GM19452 (cell line): Measurements from ENCODE around the gene DPF3.

Experiments
- ATAC-seq: cut with Tn5 transposase; IDR thresholded peaks from one replicate; pipeline ENCODE4 v1.9.1; 2021; ENCODE audit not compliant: unreplicated experiment

DPF3 gene

DNA sequence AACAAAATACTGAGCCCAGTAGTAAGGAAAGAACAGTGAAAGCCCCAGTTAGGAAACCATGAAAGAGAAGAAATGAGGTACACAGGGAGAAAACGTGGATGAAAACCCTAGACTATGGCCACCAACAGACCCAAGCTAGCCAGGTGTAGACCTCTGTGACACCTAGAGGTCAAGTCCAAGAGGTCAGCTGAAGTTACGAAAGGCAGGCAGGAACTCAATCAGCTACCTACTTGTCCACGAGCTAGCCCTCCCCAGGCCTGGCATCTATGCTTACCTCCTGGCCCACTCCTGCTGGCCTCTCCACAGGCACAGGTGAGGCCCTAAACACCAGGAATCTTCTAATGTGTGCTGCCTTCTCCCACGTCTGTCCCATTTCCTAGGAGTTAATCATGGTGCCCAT lies 48.7 kb downstream of the DPF3 start:
- no peak for ATAC-seq

GRCh38 chr14:72844524-72844923 lies 49.4 kb downstream of the DPF3 start:
- no peak for ATAC-seq

- no peak for ATAC-seq
Observed at GRCh38 chr14:72839753-72840607, 53.9 kb downstream of the DPF3 start.

GRCh38 chr14:72839351-72839750 lies 54.5 kb downstream of the DPF3 start:
- ATAC-seq: no peak

GRCh38 chr14:72836085-72836484 lies 57.8 kb downstream of the DPF3 start:
- ATAC-seq: no peak

DNA sequence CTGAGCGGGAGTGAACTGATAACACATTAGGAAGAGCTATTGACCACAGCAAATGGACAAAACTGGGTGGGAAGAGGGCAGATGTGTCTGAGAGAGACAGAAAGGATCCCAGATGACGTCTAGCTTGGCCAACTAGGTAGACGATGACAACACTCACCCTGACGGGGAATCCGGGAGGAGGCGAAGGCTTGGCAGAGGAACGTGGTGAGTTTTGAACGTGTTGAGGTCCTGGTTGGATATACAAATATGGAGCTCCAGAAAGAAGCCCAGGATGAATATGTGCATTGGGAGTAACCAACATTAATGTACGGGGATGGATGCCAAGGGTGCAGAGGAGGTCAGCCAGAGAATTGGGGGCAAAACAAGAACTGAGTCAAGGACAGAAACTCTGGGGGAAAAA lies 60.7 kb downstream of the DPF3 start:
- ATAC-seq: no peak

- ATAC-seq: no peak
Observed at GRCh38 chr14:72830786-72831594, 62.9 kb downstream of the DPF3 start.

GRCh38 chr14:72830356-72830755 lies 63.5 kb downstream of the DPF3 start:
- ATAC-seq: no peak

GRCh38 chr14:72828604-72829003 lies 65.3 kb downstream of the DPF3 start:
- ATAC-seq: no peak

DNA sequence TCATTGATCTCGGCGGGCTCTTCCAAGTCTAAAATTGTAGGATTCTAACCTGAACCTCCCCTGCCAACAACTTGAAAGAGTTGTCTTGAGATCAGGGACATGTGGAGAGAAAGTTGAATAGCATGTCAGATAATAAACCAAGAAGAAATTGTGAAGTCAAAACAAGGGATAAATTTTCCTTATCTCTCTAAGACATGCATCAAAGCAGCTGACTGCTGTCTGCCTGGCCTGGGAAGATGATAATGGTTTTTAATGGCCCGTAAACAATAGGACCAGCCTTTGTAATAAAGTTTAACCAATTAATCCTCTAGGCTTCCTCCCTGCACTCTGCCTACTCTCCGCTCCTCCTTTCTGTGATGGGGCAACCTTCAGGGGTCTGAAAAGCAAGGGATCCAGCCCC lies 67.9 kb downstream of the DPF3 start:
- no peak for ATAC-seq

- ATAC-seq: no peak
Observed at GRCh38 chr14:72825486-72825885, 68.4 kb downstream of the DPF3 start.

- no peak for ATAC-seq
Observed at GRCh38 chr14:72824051-72824450, 69.8 kb downstream of the DPF3 start.

GRCh38 chr14:72822946-72823611 lies 70.8 kb downstream of the DPF3 start:
- no peak for ATAC-seq

GRCh38 chr14:72818998-72819397 lies 74.9 kb downstream of the DPF3 start:
- ATAC-seq: no peak

GRCh38 chr14:72816287-72816686 lies 77.6 kb downstream of the DPF3 start:
- no peak for ATAC-seq

GRCh38 chr14:72815430-72815829 lies 78.5 kb downstream of the DPF3 start:
- ATAC-seq: no peak

DNA sequence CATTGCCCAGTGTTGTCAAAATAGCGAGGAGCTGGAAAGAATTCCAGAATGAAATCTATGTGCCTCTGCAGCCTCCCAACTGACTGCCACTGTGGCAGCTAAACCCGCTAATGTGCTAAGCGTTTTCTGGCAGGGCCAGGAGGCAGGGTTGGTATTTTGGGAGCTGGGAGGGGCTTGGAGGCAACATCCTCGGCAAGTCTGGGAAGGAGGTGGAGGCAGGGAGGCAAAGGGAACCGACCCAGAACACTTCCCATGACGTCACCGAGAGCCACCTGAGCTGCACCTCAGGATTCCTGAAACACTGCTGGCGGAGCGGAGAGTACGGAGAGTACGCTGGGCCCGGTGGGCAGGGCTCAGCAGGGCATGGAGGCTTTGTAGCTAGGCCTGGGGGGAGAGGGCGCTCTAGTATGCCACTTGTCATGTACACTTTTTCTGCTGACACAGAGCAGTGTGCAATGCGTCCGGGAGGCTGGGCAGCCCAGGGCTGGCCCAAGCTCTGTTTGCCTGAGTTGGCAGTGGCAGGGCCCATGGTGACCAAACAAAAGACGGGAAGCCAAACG lies 81.5 kb downstream of the DPF3 start:
- ATAC-seq: no peak

DNA sequence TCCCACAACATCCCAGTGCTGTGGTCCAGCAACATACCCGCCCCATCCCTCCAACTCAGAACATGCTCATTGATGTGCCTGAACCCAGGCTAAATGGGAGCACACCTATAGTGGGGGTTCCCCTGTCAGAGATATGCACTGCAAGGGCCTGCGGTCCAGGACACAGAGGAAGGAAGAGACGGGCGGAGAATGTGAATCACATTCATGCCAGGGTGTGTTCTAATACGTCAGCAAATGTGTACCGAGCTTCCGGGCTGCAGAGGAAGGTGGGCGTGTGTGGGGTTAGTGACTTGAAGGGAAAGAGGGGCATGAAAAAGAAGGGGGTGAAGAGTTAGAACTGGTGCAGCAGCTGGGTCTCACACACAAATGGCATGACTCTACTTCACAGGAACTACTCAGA lies 83.7 kb downstream of the DPF3 start:
- ATAC-seq: no peak

GRCh38 chr14:72809063-72809462 lies 84.8 kb downstream of the DPF3 start:
- ATAC-seq: no peak

DNA sequence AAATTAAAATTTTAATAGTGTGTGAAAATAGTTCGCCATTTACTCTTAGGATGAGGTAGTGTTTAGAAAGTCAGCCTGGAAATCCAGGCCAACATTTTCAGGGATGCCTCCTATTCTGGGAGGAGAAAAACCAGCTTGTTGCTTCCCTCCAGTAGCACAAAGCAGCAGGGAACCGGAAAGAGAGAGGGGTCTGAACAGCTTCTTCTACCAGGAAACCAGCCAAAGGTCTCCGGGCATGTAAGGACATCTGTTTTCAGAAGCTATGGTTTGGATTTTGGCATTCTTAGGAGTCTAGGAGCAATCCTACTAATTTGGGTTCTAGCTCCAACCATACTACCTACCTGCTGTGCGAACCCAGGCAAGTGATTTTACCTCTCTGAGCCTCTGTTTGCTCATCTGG lies 85.3 kb downstream of the DPF3 start:
- ATAC-seq: no peak

DNA sequence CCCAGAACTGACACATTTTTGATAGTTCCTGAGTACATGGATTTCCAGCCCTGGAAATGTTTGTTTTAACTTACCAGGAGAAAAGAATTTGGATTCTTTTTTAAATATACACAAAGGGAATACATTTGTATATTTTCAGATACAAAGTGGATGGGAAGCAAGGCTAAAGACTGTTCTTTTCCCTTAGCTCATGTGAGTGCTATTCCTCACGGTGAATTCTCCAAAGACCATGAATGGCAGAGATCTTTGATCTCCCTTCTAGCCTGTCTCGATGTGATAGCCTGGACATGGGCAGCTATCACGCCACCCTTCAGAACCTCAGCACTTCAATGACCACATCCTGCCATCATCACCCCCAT lies 91.3 kb downstream of the DPF3 start:
- ATAC-seq: no peak
